HAP-1 (cell line): Measurements from ENCODE around the gene TRABD2A.

Experiments
- DNase-seq, 2 experiments: peaks; one replicate each; pipeline ENCODE4 v3.0.0-alpha.2; 2016 to 2020; ENCODE audit warnings: low spot score in 2 of 2
- H3K27me3 ChIP-seq: fragments of 250-450 bp; sonication (Bioruptor Pico); 2 replicates; pipeline ENCODE4 v1.5.1; 2020; ENCODE audit warnings: low read depth, mild to moderate bottlenecking, moderate library complexity
- H3K36me3 ChIP-seq: fragments of 250-450 bp; sonication (Bioruptor Pico); replicated peaks from 2 replicates; pipeline ENCODE4 v1.5.1; 2020; ENCODE audit warnings: mild to moderate bottlenecking
- H3K4me1 ChIP-seq: fragments of 250-450 bp; sonication (Bioruptor Pico); 2 replicates; pipeline ENCODE4 v1.5.1; 2020; ENCODE audit warnings: mild to moderate bottlenecking
- H3K4me3 ChIP-seq: fragments of 250-450 bp; sonication (Bioruptor Pico); 2 replicates; pipeline ENCODE4 v1.5.1; 2020; ENCODE audit warnings: mild to moderate bottlenecking, moderate library complexity
- H3K9me3 ChIP-seq: fragments of 250-450 bp; sonication (Bioruptor Pico); 2 replicates; pipeline ENCODE4 v1.5.1; 2020; ENCODE audit warnings: mild to moderate bottlenecking, moderate library complexity
- in situ Hi-C: fragments of 300-500 bp; cut with MboI; formaldehyde crosslinking; loops from 3 replicates; pipeline ENCODE4 v1.14.3; 2020; ENCODE audit warnings: low sequenced_read_pairs, inconsistent platforms, mixed read lengths

The TRABD2A gene

GRCh38 chr2:84865181-84865783 is 15.6 kb downstream of the TRABD2A start:
- in situ Hi-C loops = no loop called here
- H3K4me1 ChIP-seq = no peaks in the 10 kb centered on the region

GRCh38 chr2:84862006-84862405 is 18.9 kb downstream of the TRABD2A start:
- Histone ChIP-seq H3K4me3 (no peak overlapping the region), H3K27me3 (peaks cover under 1% of the 10 kb centered on the region; the same call in 1 of the 2 replicates), H3K9me3 (no peaks in the 10 kb centered on the region; the same call in 1 of the 2 replicates), H3K36me3 (no peaks in the 10 kb centered on the region), H3K4me1 (no peaks in the 10 kb centered on the region)
- DNase-seq = no peak
- in situ Hi-C loops = no loop called here

More at GRCh38 chr2:84865181-84865783, 15.6 kb downstream of the TRABD2A start:
- H3K9me3 ChIP-seq = no peaks in the 10 kb centered on the region; the same call in 1 of the 2 replicates
- H3K27me3 ChIP-seq = peaks cover 3% of the 10 kb centered on the region; the same call in 1 of the 2 replicates
- H3K36me3 ChIP-seq = no peaks in the 10 kb centered on the region
- DNase-seq = no peak
- H3K4me3 ChIP-seq = no peak overlapping the region

GRCh38 chr2:84861539-84861938 is 19.3 kb downstream of the TRABD2A start:
- in situ Hi-C loops = no loop called here
- Histone ChIP-seq H3K4me1 (no peaks in the 10 kb centered on the region), H3K27me3 (no peaks in the 10 kb centered on the region), H3K4me3 (no peak overlapping the region), H3K9me3 (no peaks in the 10 kb centered on the region; the same call in 1 of the 2 replicates), H3K36me3 (no peaks in the 10 kb centered on the region)
- no peak for DNase-seq

- H3K27me3 ChIP-seq = no peaks in the 10 kb centered on the region
- H3K9me3 ChIP-seq = no peaks in the 10 kb centered on the region
- H3K36me3 ChIP-seq = no peaks in the 10 kb centered on the region
- H3K4me3 ChIP-seq = no peak overlapping the region
- in situ Hi-C loops = no loop called here
- H3K4me1 ChIP-seq = no peaks in the 10 kb centered on the region
- no peak for DNase-seq
Observed at GRCh38 chr2:84858937-84859336, 21.9 kb downstream of the TRABD2A start.

- Histone ChIP-seq H3K4me3 (no peak overlapping the region), H3K27me3 (no peaks in the 10 kb centered on the region), H3K9me3 (no peaks in the 10 kb centered on the region), H3K4me1 (no peaks in the 10 kb centered on the region), H3K36me3 (no peaks in the 10 kb centered on the region)
- in situ Hi-C loops = no loop called here
- no peak for DNase-seq
Observed at GRCh38 chr2:84858123-84858522, 22.8 kb downstream of the TRABD2A start.

GRCh38 chr2:84857566-84857965 is 23.3 kb downstream of the TRABD2A start:
- no peak for DNase-seq
- in situ Hi-C loops = no loop called here
- Histone ChIP-seq H3K4me1 (no peaks in the 10 kb centered on the region), H3K27me3 (no peaks in the 10 kb centered on the region), H3K36me3 (no peaks in the 10 kb centered on the region), H3K4me3 (no peak overlapping the region), H3K9me3 (no peaks in the 10 kb centered on the region)

- Histone ChIP-seq H3K36me3 (no peaks in the 10 kb centered on the region), H3K27me3 (no peaks in the 10 kb centered on the region), H3K4me1 (no peaks in the 10 kb centered on the region), H3K9me3 (no peaks in the 10 kb centered on the region), H3K4me3 (no peak overlapping the region)
- no peak for DNase-seq
- in situ Hi-C loops = no loop called here
Observed at GRCh38 chr2:84856787-84857186, 24.1 kb downstream of the TRABD2A start.

GRCh38 chr2:84855731-84856130 is 25.2 kb downstream of the TRABD2A start:
- peak in 1 of 2 experiments; percentile 40 for DNase-seq

GRCh38 chr2:84854850-84855249 is 26.0 kb downstream of the TRABD2A start:
- H3K9me3 ChIP-seq = no peaks in the 10 kb centered on the region
- no peak overlapping the region for H3K4me3 ChIP-seq
- DNase-seq = no peak
- H3K36me3 ChIP-seq = no peaks in the 10 kb centered on the region
- H3K27me3 ChIP-seq = no peaks in the 10 kb centered on the region
- H3K4me1 ChIP-seq = no peaks in the 10 kb centered on the region
- in situ Hi-C loops = no loop called here

More at GRCh38 chr2:84855731-84856130, 25.2 kb downstream of the TRABD2A start:
- Histone ChIP-seq H3K36me3 (no peaks in the 10 kb centered on the region), H3K4me1 (no peaks in the 10 kb centered on the region), H3K4me3 (no peak overlapping the region), H3K27me3 (no peaks in the 10 kb centered on the region), H3K9me3 (no peaks in the 10 kb centered on the region)
- in situ Hi-C loops = no loop called here

GRCh38 chr2:84851876-84852275 is 29.0 kb downstream of the TRABD2A start:
- Histone ChIP-seq H3K27me3 (no peaks in the 10 kb centered on the region), H3K36me3 (no peaks in the 10 kb centered on the region), H3K4me1 (no peaks in the 10 kb centered on the region), H3K4me3 (no peak overlapping the region), H3K9me3 (no peaks in the 10 kb centered on the region)
- DNase-seq = no peak
- in situ Hi-C loops = no loop called here

- Histone ChIP-seq H3K4me3 (no peak overlapping the region), H3K9me3 (no peaks in the 10 kb centered on the region), H3K36me3 (no peaks in the 10 kb centered on the region), H3K27me3 (no peaks in the 10 kb centered on the region), H3K4me1 (no peaks in the 10 kb centered on the region)
- in situ Hi-C loops = no loop called here
- DNase-seq = no peak
Observed at GRCh38 chr2:84850471-84850870, 30.4 kb downstream of the TRABD2A start.

GRCh38 chr2:84849271-84849952 is 31.5 kb downstream of the TRABD2A start:
- DNase-seq = no peak
- no peaks in the 10 kb centered on the region for H3K36me3 ChIP-seq
- no peaks in the 10 kb centered on the region for H3K4me1 ChIP-seq
- no peaks in the 10 kb centered on the region for H3K9me3 ChIP-seq
- no peaks in the 10 kb centered on the region for H3K27me3 ChIP-seq
- in situ Hi-C loops = no loop called here
- H3K4me3 ChIP-seq = no peak overlapping the region

- H3K4me1 ChIP-seq = no peaks in the 10 kb centered on the region
- in situ Hi-C loops = no loop called here
Observed at GRCh38 chr2:84847326-84848050, 33.4 kb downstream of the TRABD2A start.

GRCh38 chr2:84846741-84847142 is 34.1 kb downstream of the TRABD2A start:
- in situ Hi-C loops = no loop called here
- H3K4me1 ChIP-seq = no peaks in the 10 kb centered on the region
- no peaks in the 10 kb centered on the region for H3K27me3 ChIP-seq
- no peak overlapping the region for H3K4me3 ChIP-seq
- H3K9me3 ChIP-seq = no peaks in the 10 kb centered on the region
- DNase-seq = no peak
- no peaks in the 10 kb centered on the region for H3K36me3 ChIP-seq

More at GRCh38 chr2:84847326-84848050, 33.4 kb downstream of the TRABD2A start:
- no peak for DNase-seq
- no peaks in the 10 kb centered on the region for H3K36me3 ChIP-seq
- H3K4me3 ChIP-seq = no peak overlapping the region
- H3K9me3 ChIP-seq = no peaks in the 10 kb centered on the region
- H3K27me3 ChIP-seq = no peaks in the 10 kb centered on the region
